ENCODE measurements around the gene ROM1.

ROM1 gene

DNA sequence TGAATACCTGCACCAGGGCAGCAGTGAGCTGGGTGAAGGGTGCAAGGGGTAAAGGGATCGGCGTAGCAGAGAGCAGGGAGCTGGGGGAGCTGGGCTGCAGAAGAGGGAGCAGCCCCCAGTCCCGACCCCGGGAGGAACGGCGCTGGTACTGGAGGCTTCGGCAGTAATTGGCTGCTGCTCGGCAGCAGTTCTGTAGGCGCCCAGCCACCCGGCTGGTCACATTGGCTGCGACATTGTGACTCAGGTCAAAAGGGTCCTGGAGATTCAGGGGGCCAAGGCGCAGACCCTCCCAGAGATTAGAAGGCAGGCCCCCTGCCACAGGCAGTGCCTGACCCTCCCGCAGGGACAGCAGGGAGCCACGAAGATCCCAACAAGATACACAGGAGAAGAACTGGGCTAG is 37.2 kb upstream of the ROM1 start:
- Histone ChIP-seq H4K12ac (ENCODE audit: low read depth, low read length) (no peak overlapping the region), H3K9me3 (ENCODE audit: insufficient read depth, low read depth, low read length) (no peaks in the 10 kb centered on the region), H3K79me2 (ENCODE audit: control insufficient read depth, insufficient read depth, low read length, poor library complexity) (peaks cover 15% of the 10 kb centered on the region), H2AFZ (ENCODE audit: insufficient read depth, low read length, poor library complexity) (no peak overlapping the region), H3K4me1 (ENCODE audit: control insufficient read depth in 1 of 2, insufficient read depth in 2 of 2, low read length in 2 of 2) (peaks cover 11 to 13% of the 10 kb centered on the region in 2 experiments), H4K91ac (ENCODE audit: low read depth, low read length) (no peak overlapping the region), H4K8ac (ENCODE audit: low read depth, low read length) (no peak overlapping the region), H3K4me3 (ENCODE audit: low read depth, low read length) (no peak overlapping the region), H2BK12ac (ENCODE audit: low read length) (no peak overlapping the region), H3K27me3 (ENCODE audit: insufficient read depth, low read length) (no peaks in the 10 kb centered on the region), H3K79me1 (ENCODE audit: low read length) (peaks cover 12% of the 10 kb centered on the region), H3K4ac (ENCODE audit: low read depth, low read length) (no peak overlapping the region), H2AK5ac (ENCODE audit: low read length) (no peak overlapping the region), H2BK5ac (ENCODE audit: low read depth, low read length, poor library complexity) (no peak overlapping the region), H3K36me3 (ENCODE audit: control insufficient read depth in 1 of 2, insufficient read depth in 2 of 2, low read length in 2 of 2) (peaks cover 34 to 44% of the 10 kb centered on the region in 2 experiments), H3K23ac (ENCODE audit: low read length) (no peak overlapping the region), H3K14ac (ENCODE audit: low read length) (no peak overlapping the region), H3K4me2 (ENCODE audit: low read length) (no peak overlapping the region), H2BK120ac (ENCODE audit: insufficient read depth, low read length, poor library complexity) (no peak overlapping the region), H3K18ac (ENCODE audit: low read length) (no peak overlapping the region), H3K27ac (ENCODE audit: low read depth, low read length) (no peak overlapping the region), H3K9ac (ENCODE audit: low read length) (no peak overlapping the region)
- no peak for DNase-seq
- WGBS (ENCODE audit: extremely low coverage, insufficient coverage, insufficient read length), result no CpG with 5 or more reads among the region's 14 CpGs

GRCh38 chr11:62577046-62577714 is 35.9 kb upstream of the ROM1 start:
- Histone ChIP-seq H3K9me3 (ENCODE audit: insufficient read depth, low read depth, low read length) (no peaks in the 10 kb centered on the region), H3K4ac (ENCODE audit: low read depth, low read length) (no peak overlapping the region), H3K27ac (ENCODE audit: low read depth, low read length) (no peak overlapping the region), H2AK5ac (ENCODE audit: low read length) (no peak overlapping the region), H4K91ac (ENCODE audit: low read depth, low read length) (no peak overlapping the region), H4K8ac (ENCODE audit: low read depth, low read length) (no peak overlapping the region), H3K23ac (ENCODE audit: low read length) (no peak overlapping the region), H3K4me3 (ENCODE audit: low read depth, low read length) (no peak overlapping the region), H3K18ac (ENCODE audit: low read length) (no peak overlapping the region), H3K14ac (ENCODE audit: low read length) (no peak overlapping the region), H3K79me1 (ENCODE audit: low read length) (peaks cover 12% of the 10 kb centered on the region), H2BK12ac (ENCODE audit: low read length) (no peak overlapping the region), H3K79me2 (ENCODE audit: control insufficient read depth, insufficient read depth, low read length, poor library complexity) (peaks cover 15% of the 10 kb centered on the region), H3K4me2 (ENCODE audit: low read length) (no peak overlapping the region), H3K4me1 (ENCODE audit: control insufficient read depth in 1 of 2, insufficient read depth in 2 of 2, low read length in 2 of 2) (peaks cover 11 to 13% of the 10 kb centered on the region in 2 experiments), H3K36me3 (ENCODE audit: control insufficient read depth in 1 of 2, insufficient read depth in 2 of 2, low read length in 2 of 2) (peaks cover 35 to 42% of the 10 kb centered on the region in 2 experiments), H3K9ac (ENCODE audit: low read length) (no peak overlapping the region), H2AFZ (ENCODE audit: insufficient read depth, low read length, poor library complexity) (no peak overlapping the region), H3K27me3 (ENCODE audit: insufficient read depth, low read length) (no peaks in the 10 kb centered on the region), H4K12ac (ENCODE audit: low read depth, low read length) (no peak overlapping the region), H2BK120ac (ENCODE audit: insufficient read depth, low read length, poor library complexity) (no peak overlapping the region), H2BK5ac (ENCODE audit: low read depth, low read length, poor library complexity) (no peak overlapping the region)
- no CpG with 5 or more reads among the region's 12 CpGs for WGBS (ENCODE audit: extremely low coverage, insufficient coverage, insufficient read length)
- DNase-seq, result no peak

DNA sequence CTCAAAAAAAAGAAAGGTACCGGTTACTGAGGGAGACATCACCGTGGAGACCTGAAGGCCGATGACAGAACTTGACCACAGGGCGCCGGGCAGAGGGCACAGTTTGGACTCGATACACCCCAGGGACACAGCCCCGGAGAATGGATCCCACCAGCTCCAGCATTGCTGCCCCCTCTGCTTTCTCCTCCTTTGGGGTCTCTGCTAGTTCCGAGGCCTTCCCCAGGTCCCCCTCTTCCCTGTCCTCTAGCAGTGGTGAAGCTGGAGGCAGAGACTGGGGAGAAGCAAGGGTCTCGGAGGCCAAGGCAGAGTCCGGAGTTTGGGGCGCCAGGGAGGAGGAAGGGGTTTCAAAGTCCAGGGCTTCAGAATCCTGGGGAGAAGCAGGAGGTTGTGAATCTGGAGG is 34.5 kb upstream of the ROM1 start:
- H2BK5ac ChIP-seq (ENCODE audit: low read depth, low read length, poor library complexity), result no peak overlapping the region
- H3K4me2 ChIP-seq (ENCODE audit: low read length), result no peak overlapping the region
- H2AK5ac ChIP-seq (ENCODE audit: low read length), result no peak overlapping the region
- no peak overlapping the region for H3K4ac ChIP-seq (ENCODE audit: low read depth, low read length)
- no peak overlapping the region for H3K9ac ChIP-seq (ENCODE audit: low read length)
- peaks cover 5% of the 10 kb centered on the region for H3K79me2 ChIP-seq (ENCODE audit: control insufficient read depth, insufficient read depth, low read length, poor library complexity)
- no peak overlapping the region for H4K12ac ChIP-seq (ENCODE audit: low read depth, low read length)
- H3K18ac ChIP-seq (ENCODE audit: low read length), result no peak overlapping the region
- H2BK12ac ChIP-seq (ENCODE audit: low read length), result no peak overlapping the region
- H4K91ac ChIP-seq (ENCODE audit: low read depth, low read length), result no peak overlapping the region
- peaks cover 8% of the 10 kb centered on the region for H3K79me1 ChIP-seq (ENCODE audit: low read length)
- H3K9me3 ChIP-seq (ENCODE audit: insufficient read depth, low read depth, low read length), result no peaks in the 10 kb centered on the region
- H3K23ac ChIP-seq (ENCODE audit: low read length), result no peak overlapping the region
- no peak overlapping the region for H4K8ac ChIP-seq (ENCODE audit: low read depth, low read length)
- no peak for DNase-seq
- peaks cover 7 to 9% of the 10 kb centered on the region in 2 experiments for H3K4me1 ChIP-seq (ENCODE audit: control insufficient read depth in 1 of 2, insufficient read depth in 2 of 2, low read length in 2 of 2)
- no peak overlapping the region for H2AFZ ChIP-seq (ENCODE audit: insufficient read depth, low read length, poor library complexity)
- H3K4me3 ChIP-seq (ENCODE audit: low read depth, low read length), result no peak overlapping the region
- H3K27me3 ChIP-seq (ENCODE audit: insufficient read depth, low read length), result no peaks in the 10 kb centered on the region
- no peak overlapping the region for H2BK120ac ChIP-seq (ENCODE audit: insufficient read depth, low read length, poor library complexity)
- H3K14ac ChIP-seq (ENCODE audit: low read length), result no peak overlapping the region
- peaks cover 32 to 39% of the 10 kb centered on the region in 2 experiments for H3K36me3 ChIP-seq (ENCODE audit: control insufficient read depth in 1 of 2, insufficient read depth in 2 of 2, low read length in 2 of 2)
- no CpG with 5 or more reads among the region's 11 CpGs for WGBS (ENCODE audit: extremely low coverage, insufficient coverage, insufficient read length)
- no peak overlapping the region for H3K27ac ChIP-seq (ENCODE audit: low read depth, low read length)

GRCh38 chr11:62579252-62579651 is 33.8 kb upstream of the ROM1 start:
- no peak overlapping the region for H2BK120ac ChIP-seq (ENCODE audit: insufficient read depth, low read length, poor library complexity)
- H3K18ac ChIP-seq (ENCODE audit: low read length), result no peak overlapping the region
- H4K91ac ChIP-seq (ENCODE audit: low read depth, low read length), result no peak overlapping the region
- peaks cover 7 to 9% of the 10 kb centered on the region in 2 experiments for H3K4me1 ChIP-seq (ENCODE audit: control insufficient read depth in 1 of 2, insufficient read depth in 2 of 2, low read length in 2 of 2)
- H2BK5ac ChIP-seq (ENCODE audit: low read depth, low read length, poor library complexity), result no peak overlapping the region
- no peak overlapping the region for H2AFZ ChIP-seq (ENCODE audit: insufficient read depth, low read length, poor library complexity)
- no peak overlapping the region for H3K4me3 ChIP-seq (ENCODE audit: low read depth, low read length)
- no peak overlapping the region for H2AK5ac ChIP-seq (ENCODE audit: low read length)
- H2BK12ac ChIP-seq (ENCODE audit: low read length), result no peak overlapping the region
- H3K23ac ChIP-seq (ENCODE audit: low read length), result no peak overlapping the region
- peaks cover 32 to 39% of the 10 kb centered on the region in 2 experiments for H3K36me3 ChIP-seq (ENCODE audit: control insufficient read depth in 1 of 2, insufficient read depth in 2 of 2, low read length in 2 of 2)
- no peak overlapping the region for H3K4ac ChIP-seq (ENCODE audit: low read depth, low read length)
- H3K79me1 ChIP-seq (ENCODE audit: low read length), result peaks cover 4% of the 10 kb centered on the region
- no peak overlapping the region for H3K27ac ChIP-seq (ENCODE audit: low read depth, low read length)
- no peak overlapping the region for H3K14ac ChIP-seq (ENCODE audit: low read length)
- H4K12ac ChIP-seq (ENCODE audit: low read depth, low read length), result no peak overlapping the region
- H4K8ac ChIP-seq (ENCODE audit: low read depth, low read length), result no peak overlapping the region
- WGBS (ENCODE audit: extremely low coverage, insufficient coverage, insufficient read length), result no CpG with 5 or more reads among the region's 2 CpGs
- H3K9ac ChIP-seq (ENCODE audit: low read length), result no peak overlapping the region
- no peaks in the 10 kb centered on the region for H3K9me3 ChIP-seq (ENCODE audit: insufficient read depth, low read depth, low read length)
- peaks cover 3% of the 10 kb centered on the region for H3K79me2 ChIP-seq (ENCODE audit: control insufficient read depth, insufficient read depth, low read length, poor library complexity)
- no peaks in the 10 kb centered on the region for H3K27me3 ChIP-seq (ENCODE audit: insufficient read depth, low read length)
- no peak for DNase-seq
- no peak overlapping the region for H3K4me2 ChIP-seq (ENCODE audit: low read length)
